NCI-H128 (cell line): ENCODE results near the gene MICAL1.
"Not testable (repeated sequence)": the region's sequence is repeated elsewhere in the genome, so short reads cannot be mapped to it uniquely, and the experiment has no call there.

Source experiments
- DNase-seq: peaks from one replicate; lab custom pipeline; 2025; ENCODE audit not compliant: unreplicated experiment; lab: John Stamatoyannopoulos, UW

Gene MICAL1

DNA sequence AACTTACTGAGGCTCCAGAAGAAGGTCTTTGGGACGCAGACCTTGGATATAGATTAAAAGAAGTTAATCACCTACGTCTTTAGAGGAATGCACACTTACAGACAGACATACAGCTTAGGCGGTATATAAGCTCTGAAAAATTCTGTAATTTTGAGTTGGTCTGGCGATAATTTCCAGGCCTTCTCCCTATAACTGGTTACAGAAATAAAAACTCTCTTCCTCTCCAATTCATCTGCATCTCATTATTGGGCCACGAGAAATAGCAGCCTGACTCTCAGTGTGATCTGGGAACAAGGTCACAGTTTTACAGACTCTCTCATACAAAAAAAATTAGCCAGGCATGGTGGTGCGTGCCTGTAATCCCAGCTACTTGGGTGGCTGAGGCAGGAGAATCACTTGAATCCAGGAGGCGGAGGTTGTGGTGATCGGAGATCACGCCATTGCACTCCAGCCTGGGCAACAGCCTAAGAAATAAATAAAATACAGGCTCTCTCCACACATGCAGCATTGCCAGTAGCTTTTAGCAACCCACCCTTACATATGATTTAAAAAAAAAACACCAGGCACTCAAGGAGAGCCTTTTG, 22.7 kb upstream of the MICAL1 start:
- no peak for DNase-seq

DNA sequence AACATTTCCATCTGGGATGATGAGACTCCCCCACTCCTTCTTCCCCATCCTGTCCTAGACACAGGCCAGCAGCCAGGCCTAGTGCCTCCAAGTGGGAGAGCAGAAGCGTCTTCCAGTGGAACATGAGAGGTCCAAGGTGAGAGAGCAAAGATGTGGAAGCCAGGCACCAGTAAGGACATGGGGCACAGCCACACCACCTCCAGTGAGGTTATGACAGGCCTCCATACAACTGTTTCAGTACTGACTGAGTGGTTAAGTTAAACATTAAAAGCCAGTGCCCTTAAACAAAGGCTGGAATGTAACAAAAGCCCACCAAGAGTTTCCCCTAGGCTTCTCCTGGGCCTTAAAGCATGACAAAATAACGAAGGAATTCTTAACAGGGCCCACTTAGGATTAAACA, 22.2 kb upstream of the MICAL1 start:
- DNase-seq, result no peak

DNA sequence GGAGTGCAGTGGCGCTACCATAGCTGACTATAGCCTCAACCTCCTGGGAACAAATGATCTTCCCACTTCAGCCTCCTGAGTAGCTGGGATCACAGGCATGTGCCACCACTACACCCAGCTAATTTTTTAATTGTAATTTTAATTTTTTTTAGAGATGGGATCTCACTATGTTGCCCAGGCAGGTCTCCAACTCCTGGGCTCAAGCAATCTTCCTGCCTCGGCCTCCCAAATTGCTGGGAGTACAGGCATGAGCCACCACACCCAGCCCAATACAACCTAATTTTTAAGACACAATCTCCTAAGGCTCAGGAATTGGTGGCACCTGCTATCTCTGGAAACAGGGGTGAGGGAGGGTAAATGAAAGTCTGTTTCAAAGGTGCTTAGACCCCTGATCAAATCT, 21.6 kb upstream of the MICAL1 start:
- no peak for DNase-seq

DNA sequence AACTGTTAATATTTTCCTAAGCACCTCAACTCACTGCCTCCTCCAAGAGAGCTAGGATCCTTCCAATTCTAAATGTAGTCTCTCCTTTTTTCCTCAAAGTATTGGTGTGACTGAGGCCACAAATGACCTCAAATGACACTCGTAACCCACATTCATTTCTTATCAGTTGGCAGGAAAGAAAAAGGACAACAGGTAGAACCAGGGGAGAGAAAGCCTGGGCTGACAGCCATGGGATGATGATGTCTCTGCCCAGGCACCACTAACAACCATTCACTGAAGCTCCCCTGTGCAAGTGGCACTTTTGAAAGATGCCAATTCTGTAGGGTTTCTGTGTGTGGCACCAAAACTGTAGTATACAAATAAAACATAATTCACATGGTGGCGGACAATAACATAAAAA, 20.1 kb upstream of the MICAL1 start:
- no peak for DNase-seq

DNA sequence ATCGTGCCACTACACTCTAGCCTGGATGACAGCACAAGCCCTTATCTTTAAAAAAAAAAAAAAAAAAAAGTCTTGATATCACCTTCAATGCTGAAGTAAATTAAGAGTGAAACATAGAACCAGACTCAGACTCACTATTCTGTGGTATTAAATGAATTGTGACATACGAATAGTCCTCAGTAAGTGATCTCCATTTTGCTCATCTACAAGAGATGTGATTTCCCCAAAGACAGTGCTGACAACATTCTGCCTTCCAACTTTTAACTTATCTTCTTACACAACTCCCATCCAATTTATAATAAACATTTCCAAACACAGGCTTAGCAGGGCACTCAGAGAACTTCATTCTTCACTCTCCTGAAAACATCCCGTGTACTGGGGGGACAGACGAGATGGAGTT, 19.4 kb upstream of the MICAL1 start:
- DNase-seq, result no peak

DNA sequence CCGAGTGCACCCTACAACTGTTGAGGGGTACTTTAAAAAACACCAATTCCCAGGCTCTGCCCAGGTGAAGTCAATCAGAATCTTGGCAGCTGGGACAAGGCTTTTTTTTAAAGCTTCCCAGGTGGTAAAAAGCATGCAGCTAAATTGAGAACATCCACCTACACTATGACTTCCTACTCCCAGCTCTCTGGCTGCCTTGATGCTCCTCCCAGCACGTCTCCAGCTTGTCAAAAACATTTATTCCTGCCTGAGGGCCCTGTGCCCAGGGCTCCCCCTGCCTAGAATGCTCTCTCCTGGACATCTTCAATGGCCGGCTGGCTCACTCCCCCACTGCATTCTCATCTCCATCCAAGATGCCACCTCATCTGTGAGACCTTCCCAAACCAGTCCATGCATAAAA, 17.5 kb upstream of the MICAL1 start:
- no peak for DNase-seq

DNA sequence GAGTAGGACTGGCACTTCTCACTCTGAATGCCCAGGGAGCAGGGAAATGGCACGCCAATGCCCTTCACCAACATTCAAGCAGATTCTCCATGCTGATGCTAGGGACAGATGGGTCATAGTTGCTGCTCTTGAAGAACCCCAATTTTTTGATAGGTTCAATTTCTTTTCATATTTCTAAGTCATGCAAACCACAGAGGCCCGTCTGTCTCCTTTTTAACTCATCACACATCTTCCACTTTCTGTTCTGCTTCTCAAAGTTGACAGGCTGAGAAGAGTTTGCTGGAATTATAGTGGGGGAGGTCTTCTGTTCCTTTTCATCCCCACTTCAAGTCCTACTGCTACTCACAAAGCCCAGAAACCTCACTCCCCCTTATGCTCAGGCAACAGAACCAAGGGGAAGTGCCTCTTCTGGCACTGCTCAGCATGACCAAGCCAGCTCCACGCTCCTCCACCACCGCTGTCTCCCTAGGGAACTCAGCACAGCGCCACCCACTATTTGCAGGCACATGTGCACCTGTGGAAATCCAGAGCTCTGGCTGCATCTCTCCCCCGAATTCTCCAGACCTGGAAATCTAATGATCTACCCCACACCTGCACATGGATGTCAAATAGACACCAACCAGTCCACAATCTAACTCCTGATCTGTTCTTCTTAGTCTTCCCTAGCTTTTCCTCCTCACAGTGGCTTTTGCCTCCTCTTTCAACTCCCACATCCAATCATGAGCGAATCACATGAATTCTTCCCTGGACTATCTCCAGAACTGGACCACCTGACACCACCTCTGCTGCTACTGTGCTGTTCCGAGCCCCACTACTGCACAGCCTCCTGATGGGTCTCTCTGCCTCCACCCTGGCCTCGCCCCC, 16.8 kb upstream of the MICAL1 start:
- DNase-seq, result no peak

DNA sequence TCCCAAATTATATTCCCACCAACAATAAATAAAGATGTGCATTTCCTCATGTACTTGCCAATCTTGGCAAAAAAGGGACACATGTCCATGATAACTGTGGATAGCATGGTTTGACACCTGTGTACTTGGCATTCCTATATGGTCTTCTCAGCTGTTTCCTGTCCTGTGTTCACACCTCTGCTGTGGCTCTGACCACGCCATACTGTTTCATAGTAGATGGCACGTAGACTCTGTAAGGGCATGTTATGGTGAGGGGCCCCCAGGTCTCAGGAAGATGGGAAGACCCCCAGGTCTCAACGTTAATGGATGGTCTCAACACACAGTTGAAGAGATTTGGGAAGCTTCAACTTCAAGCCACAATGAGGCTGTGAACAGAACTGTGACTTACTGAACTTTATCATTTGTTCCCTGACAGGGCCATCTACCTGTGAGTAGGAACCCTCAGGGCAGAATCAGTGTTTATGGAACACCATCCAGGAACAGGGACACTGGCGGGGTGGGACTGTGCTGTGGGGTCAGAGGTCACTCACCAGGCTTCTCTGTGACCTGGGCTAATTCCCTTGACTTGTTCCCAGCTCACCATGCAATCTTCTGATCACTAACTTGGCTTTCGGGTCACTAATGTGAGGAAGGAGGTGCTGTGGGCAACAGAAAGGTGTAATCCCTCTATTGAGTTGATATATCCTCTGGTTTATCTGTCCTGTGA, 15.7 kb upstream of the MICAL1 start:
- DNase-seq, result no peak

DNA sequence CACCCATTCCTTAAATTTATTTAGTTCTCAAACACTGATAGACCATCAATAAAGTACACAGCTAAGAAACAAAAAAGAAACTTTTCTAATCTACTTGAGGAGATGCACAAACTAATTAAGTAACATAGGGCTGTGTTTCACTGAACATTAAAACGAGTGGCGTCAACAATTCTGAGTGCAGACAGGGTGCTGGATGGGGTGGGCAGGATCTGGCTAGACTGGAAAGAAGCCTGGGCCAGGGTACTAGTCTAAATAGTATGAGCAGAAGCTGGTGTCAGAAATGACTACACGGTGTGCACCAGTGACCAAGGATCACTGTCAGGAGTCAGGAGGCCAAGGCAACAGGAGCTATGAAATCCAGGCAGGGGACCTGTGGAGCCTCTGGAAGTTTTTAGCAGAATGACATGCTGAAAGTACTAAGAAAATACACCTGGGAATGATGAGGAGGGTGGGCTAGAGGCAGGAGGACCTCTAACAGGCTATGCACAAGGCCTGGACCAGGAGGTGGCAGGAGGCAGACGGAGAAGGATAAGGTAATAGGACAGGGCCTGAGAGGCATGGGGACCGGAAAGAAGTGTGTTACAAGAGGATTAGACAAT, 14.1 kb upstream of the MICAL1 start:
- DNase-seq, result no peak

DNA sequence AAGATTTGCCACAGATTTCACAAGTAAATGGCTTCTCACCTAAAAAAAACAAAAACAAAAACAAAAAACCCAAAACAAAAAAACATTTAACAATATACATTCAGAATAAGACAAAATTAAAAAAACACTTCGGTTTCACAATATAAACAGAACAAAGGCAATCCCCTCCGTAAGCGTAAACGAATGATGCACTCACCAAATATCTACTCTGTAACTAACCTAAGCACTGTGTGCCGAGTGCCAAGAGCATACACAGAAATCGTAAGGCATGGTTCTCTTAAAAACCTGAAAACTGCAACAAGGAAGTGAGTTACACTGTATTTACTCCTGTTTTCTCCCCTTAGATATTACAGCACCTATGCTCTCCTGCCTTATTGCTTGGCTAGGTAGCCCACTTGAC, 12.1 kb upstream of the MICAL1 start:
- DNase-seq, result no peak

DNA sequence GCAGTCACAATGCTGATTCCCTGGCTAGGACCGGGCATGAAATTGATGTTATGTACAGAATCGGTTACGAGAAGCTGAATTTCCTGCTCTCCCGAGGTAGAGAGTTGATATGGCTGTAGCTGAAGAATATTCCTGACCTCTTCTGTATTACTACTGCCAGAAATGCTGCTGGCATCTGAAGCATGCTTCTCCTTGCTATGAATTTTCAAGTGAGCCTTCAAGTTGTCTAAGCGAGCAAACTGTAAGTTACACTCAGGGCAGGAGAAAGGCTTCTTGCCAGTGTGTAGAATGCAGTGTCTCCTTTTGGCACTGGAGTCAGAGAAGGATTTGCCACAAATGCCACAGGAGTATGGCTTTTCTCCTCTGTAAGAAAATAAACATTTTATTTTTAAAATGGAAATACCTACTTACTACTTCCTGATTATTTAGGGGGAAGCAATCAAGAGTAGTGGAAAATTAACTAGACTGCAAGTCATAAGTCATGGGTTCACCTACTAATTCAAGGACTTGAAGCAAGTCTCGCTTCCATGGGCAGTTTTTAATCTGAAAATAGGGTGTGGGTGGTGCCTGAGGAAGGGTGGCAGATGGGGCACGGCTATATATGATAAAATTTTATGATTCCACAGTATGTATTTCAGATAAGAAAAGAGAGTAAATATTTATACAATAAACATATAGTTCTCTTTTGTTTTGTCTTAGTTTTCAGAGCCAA, 10.8 kb upstream of the MICAL1 start:
- no peak for DNase-seq

DNA sequence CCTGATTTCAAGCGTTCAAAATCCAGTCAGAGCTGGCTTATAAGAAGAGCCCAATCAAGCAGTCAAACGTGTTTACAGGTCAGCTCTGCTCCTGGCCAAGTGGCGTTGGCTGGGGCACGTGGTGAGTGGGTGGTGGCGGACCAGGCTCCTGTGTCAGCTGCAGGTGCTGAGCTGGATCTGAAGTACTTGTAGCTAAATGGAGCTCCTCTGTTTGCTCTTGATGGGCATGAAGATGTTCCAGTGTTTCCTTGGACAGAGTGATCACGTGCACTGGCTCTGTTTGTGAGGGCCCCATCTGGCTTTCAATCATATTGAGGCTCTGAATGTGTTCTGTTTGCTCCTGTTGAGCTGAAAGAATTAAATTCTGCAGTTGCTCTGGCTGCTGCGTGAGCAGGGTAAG, 10.2 kb upstream of the MICAL1 start:
- peak; percentile 25 for DNase-seq

DNA sequence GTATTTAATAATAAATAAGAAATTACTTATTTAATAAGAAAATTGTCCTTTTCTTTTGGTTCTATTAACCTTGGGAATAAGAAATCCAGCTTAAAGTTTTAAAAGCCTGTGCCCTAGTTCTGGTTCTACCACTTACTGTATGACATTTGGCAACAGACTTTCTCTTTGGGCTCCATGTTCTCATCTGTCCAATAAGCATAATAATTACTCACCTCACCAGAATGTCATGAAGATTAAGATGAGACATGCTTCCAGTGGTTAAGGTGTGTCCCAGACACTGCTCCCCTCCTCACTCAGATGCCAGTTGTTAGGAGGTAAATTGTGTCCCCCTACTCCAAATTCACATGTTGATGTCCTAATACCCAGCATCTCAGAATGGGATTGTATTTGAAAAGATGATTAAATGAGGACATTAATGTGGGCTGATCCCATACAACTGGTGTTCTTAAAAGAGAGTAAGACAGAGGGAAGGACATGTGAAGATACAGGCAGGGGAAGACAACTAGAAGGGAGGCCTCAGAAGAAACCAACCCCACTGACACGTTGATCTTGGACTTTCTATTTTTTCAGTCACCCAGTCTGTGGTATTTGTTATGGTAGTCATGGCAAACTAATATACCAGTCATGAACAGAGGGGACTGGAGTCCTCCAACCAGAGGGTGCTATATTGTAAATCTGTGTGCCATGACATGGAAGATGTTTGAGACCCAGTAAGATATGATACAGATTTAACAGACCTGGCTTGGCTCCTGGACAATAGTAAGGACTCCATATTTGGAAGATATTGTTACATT, 6.4 kb upstream of the MICAL1 start:
- DNase-seq, result no peak

DNA sequence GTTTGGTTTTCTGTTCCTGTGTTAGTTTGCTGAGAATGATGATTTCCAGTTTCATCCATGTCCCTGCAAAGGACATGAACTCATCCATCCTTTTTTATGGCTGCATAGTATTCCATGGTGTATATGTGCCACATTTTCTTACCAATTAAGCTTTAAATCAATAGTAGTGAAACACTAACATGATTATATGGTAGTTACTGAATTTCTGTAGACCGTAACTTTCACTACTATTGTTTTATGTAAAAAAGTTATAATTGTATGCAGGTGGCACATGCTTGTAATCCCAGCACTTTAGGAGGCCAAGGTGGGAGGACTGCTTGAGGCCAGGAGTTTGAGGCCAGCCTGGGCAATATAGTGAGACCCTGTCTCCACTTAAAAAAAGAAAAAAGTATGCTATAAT, 5.6 kb upstream of the MICAL1 start:
- DNase-seq, result not testable (repeated sequence)

DNA sequence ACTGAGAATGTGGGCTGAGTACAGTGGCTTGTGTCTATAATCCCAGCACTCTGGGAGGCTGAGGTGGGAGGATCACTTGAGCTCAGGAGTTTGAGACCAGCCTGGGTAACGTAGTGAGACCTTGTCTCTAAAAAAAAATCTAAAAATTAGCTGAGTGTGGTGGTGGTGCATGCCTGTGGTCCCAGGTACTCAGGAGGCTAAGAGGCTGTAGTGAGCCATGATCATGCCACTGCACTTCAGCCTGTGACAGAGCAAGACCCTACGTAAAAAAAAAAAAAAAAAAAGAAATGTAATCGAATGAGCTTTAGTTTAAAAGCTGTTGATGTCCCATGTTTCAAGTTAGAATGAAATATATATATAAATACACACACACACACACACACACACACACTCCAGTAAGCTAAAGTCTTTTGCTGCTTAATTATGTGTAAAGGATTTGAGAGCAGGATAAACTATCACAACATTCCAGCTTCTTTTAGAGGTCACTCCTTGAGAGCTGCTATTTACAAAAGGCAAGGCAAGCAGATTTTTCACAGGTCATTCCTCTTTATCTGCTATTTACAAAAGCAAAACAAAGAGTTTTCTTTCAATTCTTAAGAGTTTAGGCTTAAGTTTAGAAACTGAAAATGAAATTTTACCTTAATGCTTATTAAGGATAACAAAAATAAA, 4.7 kb upstream of the MICAL1 start:
- DNase-seq, result no peak

DNA sequence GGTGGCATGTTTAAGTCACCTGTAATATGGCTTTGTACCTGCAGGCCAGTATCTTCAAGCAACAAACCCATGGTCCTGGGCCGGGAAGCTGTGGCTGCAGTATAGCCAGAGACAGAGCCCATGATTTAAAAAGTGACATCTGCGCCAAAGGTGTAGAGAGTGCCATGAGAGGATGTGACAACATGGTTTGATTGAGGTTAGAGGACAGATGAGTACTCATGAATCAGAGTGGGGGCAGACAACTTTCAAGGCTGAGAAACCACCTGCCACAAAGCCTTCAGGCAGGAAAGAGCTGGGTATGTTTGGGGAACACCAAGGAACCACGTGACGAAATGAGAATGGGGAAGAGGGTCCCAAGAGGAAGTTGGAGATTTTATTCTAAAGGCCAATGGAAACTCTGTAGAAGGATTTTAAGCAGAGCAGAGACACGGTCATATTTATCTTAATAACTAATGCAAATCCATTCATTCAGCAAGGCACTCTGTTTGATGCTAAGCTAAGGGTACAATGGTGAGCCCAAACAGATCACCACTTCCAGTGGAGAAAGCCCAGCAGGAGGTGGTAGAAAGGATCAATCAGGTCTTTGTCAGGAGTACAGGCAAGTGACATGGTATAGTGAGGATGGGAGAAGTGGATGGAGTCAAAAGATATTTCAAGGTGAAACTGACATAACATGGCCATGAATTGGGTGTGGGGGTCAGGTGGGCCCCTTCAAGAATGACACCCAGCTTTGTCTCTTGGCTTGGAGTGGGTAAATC, 3.4 kb upstream of the MICAL1 start:
- no peak for DNase-seq

DNA sequence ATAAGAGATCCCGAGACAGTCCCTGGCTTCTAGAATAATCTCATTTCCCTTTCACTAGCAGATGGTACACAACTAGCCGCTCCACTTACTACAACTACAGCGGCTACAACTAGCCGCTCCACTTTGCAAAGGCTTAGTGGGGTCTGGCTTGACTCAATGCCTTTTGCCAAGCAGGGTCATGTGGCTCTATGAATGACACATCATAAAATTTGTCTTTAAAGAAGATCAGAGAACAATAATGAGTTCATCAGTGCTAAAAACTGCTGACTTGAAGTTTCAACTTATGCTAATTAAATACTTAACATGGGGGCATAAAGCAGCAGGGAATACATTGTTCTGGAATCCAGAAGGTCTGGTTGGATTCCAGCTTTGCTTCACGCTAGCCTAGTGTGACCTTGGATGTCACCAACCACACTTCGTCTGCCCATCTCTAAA, 2.0 kb upstream of the MICAL1 start:
- DNase-seq, result no peak

DNA sequence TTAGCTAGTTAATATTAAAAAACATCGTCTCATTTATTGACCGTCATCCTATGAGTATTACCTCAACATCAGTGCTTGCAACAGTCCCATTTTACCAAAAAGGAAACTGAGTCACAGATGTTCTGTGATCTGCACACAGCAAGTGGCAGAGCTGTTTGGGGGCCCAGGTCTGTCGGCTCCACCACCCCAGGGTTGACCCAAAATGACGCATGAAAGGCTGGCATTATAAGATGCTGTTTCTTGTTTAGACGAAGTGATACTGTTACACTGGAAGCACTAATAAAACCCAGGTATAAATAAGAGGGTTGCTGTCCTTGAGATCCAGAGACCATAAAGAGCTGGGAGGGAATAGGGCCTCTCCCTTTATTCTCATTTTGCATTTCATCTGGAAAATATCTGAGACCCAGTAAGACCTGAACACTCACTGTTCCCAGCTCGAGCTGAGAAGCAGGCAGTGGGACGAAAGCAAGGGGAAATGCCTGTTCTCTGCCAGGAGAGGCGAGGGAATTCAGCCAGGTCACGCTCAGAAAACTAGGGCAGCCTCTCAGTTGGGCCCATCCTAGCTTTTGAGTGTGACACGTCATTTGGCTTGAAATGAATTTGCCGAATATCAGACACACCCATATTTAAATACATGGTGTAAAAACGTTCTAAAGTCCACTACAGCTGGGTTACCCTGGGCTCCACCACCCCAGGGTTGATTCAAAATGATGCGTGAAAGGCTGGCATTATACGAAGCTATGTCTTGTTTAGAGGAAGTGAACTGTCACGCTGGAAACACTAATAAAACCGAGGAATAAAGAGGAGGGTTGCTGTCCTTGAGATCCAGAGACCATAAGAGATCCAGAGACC, 1.4 kb upstream of the MICAL1 start:
- no peak for DNase-seq
